ENCODE measurements around the gene RNLS. TPM values are rescaled to one million over a fixed set of nuclear protein-coding genes. Genes with fewer than 3 reads are reported as not detected.

The RNLS gene
- polyA plus RNA-seq, 6 donors from 2014 or later: 4.1 to 7.3 (median 5.0) TPM

- ATAC-seq (ENCODE audit: low read depth in 2 of 2): no peak
- Mint-ChIP-seq H3K9me3 (peaks cover 0 to 5% (median 2%) of the 10 kb centered on the region in 7 donors), H3K4me3 (no peak overlapping the region)
These were observed 240.3 kb downstream of the RNLS start for GRCh38 chr10:88342733-88343310.

GRCh38 chr10:88337134-88337533, 246.0 kb downstream of the RNLS start:
- H3K4me3 Mint-ChIP-seq: no peak overlapping the region
- peaks cover 21 to 44% (median 26%) of the 10 kb centered on the region in 3 donors for H3K4me1 Mint-ChIP-seq
- ATAC-seq (ENCODE audit: low read depth in 2 of 2): no peak
- H3K27ac Mint-ChIP-seq: peak overlapping the region; percentile 1 to 91 (median 61)
- H3K9me3 Mint-ChIP-seq: peaks cover 0 to 2% (median 0%) of the 10 kb centered on the region in 7 donors
- H3K27me3 Mint-ChIP-seq: no peaks in the 10 kb centered on the region
- no peak for DNase-seq
- peaks cover 0 to 4% of the 10 kb centered on the region in 2 donors for H3K36me3 Mint-ChIP-seq

More at GRCh38 chr10:88342733-88343310, 240.3 kb downstream of the RNLS start:
- Mint-ChIP-seq H3K27ac (peak overlapping the region in 2 of 6 donors; percentile 55 to 82), H3K4me1 (peaks cover 11 to 20% (median 19%) of the 10 kb centered on the region in 3 donors), H3K36me3 (peaks cover 5 to 8% of the 10 kb centered on the region in 2 donors), H3K27me3 (no peaks in the 10 kb centered on the region)
- no peak for DNase-seq

GRCh38 chr10:88336334-88336733, 246.8 kb downstream of the RNLS start:
- Mint-ChIP-seq H3K27ac (peak overlapping the region; percentile 62 to 92 (median 84)), H3K36me3 (peaks cover 0 to 4% of the 10 kb centered on the region in 2 donors), H3K4me1 (peaks cover 29 to 52% (median 34%) of the 10 kb centered on the region in 3 donors), H3K4me3 (peak overlapping the region in 3 of 8 donors; percentile 8 to 50 (median 26)), H3K27me3 (no peaks in the 10 kb centered on the region), H3K9me3 (peaks cover 0 to 2% (median 0%) of the 10 kb centered on the region in 7 donors)
- DNase-seq (peak; percentile 4), ATAC-seq (ENCODE audit: low read depth in 2 of 2) (peak; percentile 46 to 62)

- Mint-ChIP-seq H3K27ac (no peak overlapping the region), H3K9me3 (peaks cover 0 to 2% (median 0%) of the 10 kb centered on the region in 7 donors), H3K4me1 (peaks cover 33 to 58% (median 37%) of the 10 kb centered on the region in 3 donors), H3K27me3 (no peaks in the 10 kb centered on the region), H3K36me3 (peaks cover 0 to 4% of the 10 kb centered on the region in 2 donors), H3K4me3 (peak overlapping the region in 3 of 8 donors; percentile 4 to 44 (median 20))
- no peak for DNase-seq
- ATAC-seq (ENCODE audit: low read depth in 2 of 2): peak in 1 of 2 donors; percentile 21
These were observed 249.9 kb downstream of the RNLS start for GRCh38 chr10:88333248-88333630.

- H3K36me3 Mint-ChIP-seq: peaks cover 0 to 4% of the 10 kb centered on the region in 2 donors
- H3K4me1 Mint-ChIP-seq: peaks cover 33 to 58% (median 37%) of the 10 kb centered on the region in 3 donors
- peaks cover 0 to 2% (median 0%) of the 10 kb centered on the region in 7 donors for H3K9me3 Mint-ChIP-seq
- DNase-seq: peak; percentile 43
- H3K4me3 Mint-ChIP-seq: peak overlapping the region in 7 of 8 donors; percentile 22 to 58 (median 39)
- peak overlapping the region; percentile 49 to 95 (median 88) for H3K27ac Mint-ChIP-seq
- no peaks in the 10 kb centered on the region for H3K27me3 Mint-ChIP-seq
- peak; percentile 75 to 77 for ATAC-seq (ENCODE audit: low read depth in 2 of 2)
These were observed 250.4 kb downstream of the RNLS start for GRCh38 chr10:88332503-88333247.

GRCh38 chr10:88330174-88330573, 252.9 kb downstream of the RNLS start:
- Mint-ChIP-seq H3K27ac (no peak overlapping the region), H3K27me3 (no peaks in the 10 kb centered on the region), H3K4me1 (peaks cover 20 to 48% (median 24%) of the 10 kb centered on the region in 3 donors), H3K4me3 (no peak overlapping the region), H3K9me3 (peaks cover 2 to 20% (median 11%) of the 10 kb centered on the region in 7 donors), H3K36me3 (peaks cover 10 to 11% of the 10 kb centered on the region in 2 donors)
- ATAC-seq (ENCODE audit: low read depth in 2 of 2) (peak in 1 of 2 donors; percentile 55), DNase-seq (peak; percentile 4)

- H3K4me3 Mint-ChIP-seq: peak overlapping the region in 6 of 8 donors; percentile 7 to 81 (median 56)
- peak; percentile 96 to 97 for ATAC-seq (ENCODE audit: low read depth in 2 of 2)
- peaks cover 34 to 58% (median 36%) of the 10 kb centered on the region in 3 donors for H3K4me1 Mint-ChIP-seq
- peaks cover 22 to 92% (median 63%) of the 10 kb centered on the region in 7 donors for H3K9me3 Mint-ChIP-seq
- peak; percentile 72 for DNase-seq
- H3K36me3 Mint-ChIP-seq: peaks cover 27 to 49% of the 10 kb centered on the region in 2 donors
- no peaks in the 10 kb centered on the region for H3K27me3 Mint-ChIP-seq
- H3K27ac Mint-ChIP-seq: peak overlapping the region; percentile 70 to 97 (median 94)
These were observed 260.6 kb downstream of the RNLS start for GRCh38 chr10:88322324-88323063.

GRCh38 chr10:88319960-88320517, 263.1 kb downstream of the RNLS start:
- no peaks in the 10 kb centered on the region for H3K27me3 Mint-ChIP-seq
- no peak for ATAC-seq (ENCODE audit: low read depth in 2 of 2)
- H3K27ac Mint-ChIP-seq: peak overlapping the region in 4 of 6 donors; percentile 44 to 71 (median 61)
- H3K36me3 Mint-ChIP-seq: peaks cover 22 to 38% of the 10 kb centered on the region in 2 donors
- H3K9me3 Mint-ChIP-seq: peaks cover 15 to 75% (median 54%) of the 10 kb centered on the region in 7 donors
- peaks cover 47 to 61% (median 50%) of the 10 kb centered on the region in 3 donors for H3K4me1 Mint-ChIP-seq
- no peak for DNase-seq
- H3K4me3 Mint-ChIP-seq: peak overlapping the region in 1 of 8 donors; percentile 6

- H3K27me3 Mint-ChIP-seq: no peaks in the 10 kb centered on the region
- H3K4me3 Mint-ChIP-seq: no peak overlapping the region
- H3K36me3 Mint-ChIP-seq: peaks cover 22 to 38% of the 10 kb centered on the region in 2 donors
- peaks cover 47 to 57% (median 56%) of the 10 kb centered on the region in 3 donors for H3K4me1 Mint-ChIP-seq
- ATAC-seq (ENCODE audit: low read depth in 2 of 2) (no peak), DNase-seq (no peak)
- H3K27ac Mint-ChIP-seq: peak overlapping the region in 2 of 6 donors; percentile 66 to 78
- peaks cover 15 to 63% (median 51%) of the 10 kb centered on the region in 7 donors for H3K9me3 Mint-ChIP-seq
These were observed 264.3 kb downstream of the RNLS start for GRCh38 chr10:88318803-88319202.

- Mint-ChIP-seq H3K27me3 (no peaks in the 10 kb centered on the region), H3K36me3 (peaks cover 22 to 31% of the 10 kb centered on the region in 2 donors), H3K4me1 (peaks cover 34 to 47% (median 43%) of the 10 kb centered on the region in 3 donors), H3K4me3 (peak overlapping the region in 1 of 8 donors; percentile 2), H3K9me3 (peaks cover 10 to 46% (median 34%) of the 10 kb centered on the region in 7 donors), H3K27ac (peak overlapping the region in 1 of 6 donors; percentile 30)
- DNase-seq: no peak
- no peak for ATAC-seq (ENCODE audit: low read depth in 2 of 2)
These were observed 266.0 kb downstream of the RNLS start for GRCh38 chr10:88317099-88317498.

- DNase-seq (no peak), ATAC-seq (ENCODE audit: low read depth in 2 of 2) (no peak)
- H3K27me3 Mint-ChIP-seq: no peaks in the 10 kb centered on the region
- H3K27ac Mint-ChIP-seq: peak overlapping the region in 3 of 6 donors; percentile 6 to 42 (median 28)
- peaks cover 20 to 33% of the 10 kb centered on the region in 2 donors for H3K36me3 Mint-ChIP-seq
- peaks cover 10 to 38% (median 27%) of the 10 kb centered on the region in 7 donors for H3K9me3 Mint-ChIP-seq
- H3K4me3 Mint-ChIP-seq: peak overlapping the region in 1 of 8 donors; percentile 66
- peaks cover 37 to 47% (median 43%) of the 10 kb centered on the region in 3 donors for H3K4me1 Mint-ChIP-seq
These were observed 266.7 kb downstream of the RNLS start for GRCh38 chr10:88316292-88316861.

GRCh38 chr10:88315755-88316154, 267.4 kb downstream of the RNLS start:
- peaks cover 5 to 32% (median 21%) of the 10 kb centered on the region in 7 donors for H3K9me3 Mint-ChIP-seq
- peak overlapping the region in 3 of 6 donors; percentile 18 to 39 (median 28) for H3K27ac Mint-ChIP-seq

More at GRCh38 chr10:88315755-88316154, 267.4 kb downstream of the RNLS start:
- DNase-seq: no peak
- ATAC-seq (ENCODE audit: low read depth in 2 of 2): no peak
- H3K4me1 Mint-ChIP-seq: peaks cover 37 to 47% (median 43%) of the 10 kb centered on the region in 3 donors
- no peak overlapping the region for H3K4me3 Mint-ChIP-seq
- peaks cover 14 to 26% of the 10 kb centered on the region in 2 donors for H3K36me3 Mint-ChIP-seq
- H3K27me3 Mint-ChIP-seq: no peaks in the 10 kb centered on the region
